IPS DF 6.9 (cell line): Measurements from ENCODE around the gene POLG2.

Source experiments
- DNase-seq: peaks from one replicate; pipeline ENCODE4 v3.0.0-alpha.2; 2013; ENCODE audit warnings: low read depth, low spot score
- H3K27ac ChIP-seq: one replicate; pipeline ENCODE4 v1.5.1; 2013; ENCODE audit warnings: low read length, control low read depth
- H3K27me3 ChIP-seq: 2 replicates; pipeline ENCODE4 v1.6.1; 2013; ENCODE audit warnings: mild to moderate bottlenecking, low read length; ENCODE audit not compliant: control insufficient read depth, insufficient read depth
- H3K36me3 ChIP-seq: 2 replicates; pipeline ENCODE4 v1.6.1; 2013; ENCODE audit warnings: low read length; ENCODE audit not compliant: control insufficient read depth, insufficient read depth
- H3K4me1 ChIP-seq: 2 replicates; pipeline ENCODE4 v1.6.1; 2013; ENCODE audit warnings: low read length; ENCODE audit not compliant: control insufficient read depth, insufficient read depth
- H3K4me3 ChIP-seq: 2 replicates; pipeline ENCODE4 v1.5.1; 2013; ENCODE audit warnings: mild to moderate bottlenecking, low read length
- H3K9me3 ChIP-seq: 2 replicates; pipeline ENCODE4 v1.6.1; 2013; ENCODE audit warnings: low read length, inconsistent platforms; ENCODE audit not compliant: control insufficient read depth, insufficient read depth
- WGBS: extraction: QIAGEN DNeasy Blood & Tissue Kit; methylation state at CpG from one replicate; pipeline ENCODE4 v1.1.7; 2013; ENCODE audit warnings: mixed read lengths, missing lambda C conversion rate; ENCODE audit not compliant: insufficient read length, insufficient coverage; 5-methylcytosine and 5-hydroxymethylcytosine counted together

The POLG2 gene

GRCh38 chr17:64506201-64506575 lies 9.3 kb upstream of the POLG2 start, which contains the start of gene DDX5:
TSS of gene DDX5 (minus strand) at chr17:64506289. CDS start at chr17:64506119, 170 bp downstream.
- Histone ChIP-seq H3K4me1 (no peaks in the 10 kb centered on the region), H3K36me3 (peaks cover 30% of the 10 kb centered on the region; the same call in 1 of the 2 replicates), H3K4me3 (peak within 1 kb of the TSS; percentile 84), H3K9me3 (no peaks in the 10 kb centered on the region), H3K27me3 (no peaks in the 10 kb centered on the region), H3K27ac (no peak within 1 kb of the TSS)
- DNase-seq, result peak; percentile 78
- no CpG with 5 or more reads among the region's 31 CpGs for WGBS

GRCh38 chr17:64505340-64506200 lies 8.7 kb upstream of the POLG2 start:
- Histone ChIP-seq H3K27ac (no peak overlapping the region), H3K27me3 (no peaks in the 10 kb centered on the region), H3K9me3 (no peaks in the 10 kb centered on the region), H3K4me1 (no peaks in the 10 kb centered on the region), H3K36me3 (peaks cover 37% of the 10 kb centered on the region; the same call in 1 of the 2 replicates), H3K4me3 (peak overlapping the region; percentile 84)
- WGBS, result no CpG with 5 or more reads among the region's 76 CpGs
- DNase-seq, result no peak

GRCh38 chr17:64504769-64505339 lies 8.0 kb upstream of the POLG2 start:
- Histone ChIP-seq H3K36me3 (peaks cover 44% of the 10 kb centered on the region; the same call in 1 of the 2 replicates), H3K27ac (no peak overlapping the region), H3K27me3 (no peaks in the 10 kb centered on the region), H3K4me1 (no peaks in the 10 kb centered on the region), H3K9me3 (no peaks in the 10 kb centered on the region), H3K4me3 (peak overlapping the region; percentile 84)
- no peak for DNase-seq
- no CpG with 5 or more reads among the region's 13 CpGs for WGBS

- H3K27me3 ChIP-seq, result no peaks in the 10 kb centered on the region
- DNase-seq, result no peak
- H3K4me3 ChIP-seq, result peak overlapping the region; percentile 84; the same call in 1 of the 2 replicates
- WGBS, result 100% methylated on average over 1 of the region's 7 CpGs
- peaks cover 44% of the 10 kb centered on the region; the same call in 1 of the 2 replicates for H3K36me3 ChIP-seq
- no peak overlapping the region for H3K27ac ChIP-seq
- no peaks in the 10 kb centered on the region for H3K9me3 ChIP-seq
- H3K4me1 ChIP-seq, result no peaks in the 10 kb centered on the region
These were observed 7.2 kb upstream of the POLG2 start for GRCh38 chr17:64503821-64504768.

GRCh38 chr17:64503341-64503740 lies 6.5 kb upstream of the POLG2 start:
- no peaks in the 10 kb centered on the region for H3K9me3 ChIP-seq
- no peak overlapping the region for H3K4me3 ChIP-seq
- H3K4me1 ChIP-seq, result no peaks in the 10 kb centered on the region
- H3K27ac ChIP-seq, result no peak overlapping the region
- DNase-seq, result no peak
- H3K36me3 ChIP-seq, result peaks cover 42% of the 10 kb centered on the region; the same call in 1 of the 2 replicates
- 100% methylated on average over 2 of the region's 5 CpGs for WGBS
- no peaks in the 10 kb centered on the region for H3K27me3 ChIP-seq

- no peak overlapping the region for H3K4me3 ChIP-seq
- no peaks in the 10 kb centered on the region for H3K4me1 ChIP-seq
- peaks cover 42% of the 10 kb centered on the region; the same call in 1 of the 2 replicates for H3K36me3 ChIP-seq
- no peak overlapping the region for H3K27ac ChIP-seq
- WGBS, result no CpG with 5 or more reads among the region's 2 CpGs
- no peaks in the 10 kb centered on the region for H3K27me3 ChIP-seq
- DNase-seq, result no peak
- no peaks in the 10 kb centered on the region for H3K9me3 ChIP-seq
These were observed 6.0 kb upstream of the POLG2 start for GRCh38 chr17:64502809-64503208.

- Histone ChIP-seq H3K9me3 (no peaks in the 10 kb centered on the region), H3K36me3 (peaks cover 42% of the 10 kb centered on the region; the same call in 1 of the 2 replicates), H3K4me1 (no peaks in the 10 kb centered on the region), H3K27ac (no peak overlapping the region), H3K4me3 (no peak overlapping the region), H3K27me3 (no peaks in the 10 kb centered on the region)
- no CpG with 5 or more reads among the region's 3 CpGs for WGBS
- DNase-seq, result no peak
These were observed 5.2 kb upstream of the POLG2 start for GRCh38 chr17:64502021-64502420.

- H3K4me1 ChIP-seq, result no peaks in the 10 kb centered on the region
- no peak overlapping the region for H3K4me3 ChIP-seq
- whole genome bisulfite sequencing, result no CpG with 5 or more reads among the region's 11 CpGs
- H3K9me3 ChIP-seq, result no peaks in the 10 kb centered on the region
- H3K27me3 ChIP-seq, result no peaks in the 10 kb centered on the region
- DNase-seq, result no peak
- H3K36me3 ChIP-seq, result peaks cover 42% of the 10 kb centered on the region; the same call in 1 of the 2 replicates
- no peak overlapping the region for H3K27ac ChIP-seq
These were observed 4.3 kb upstream of the POLG2 start for GRCh38 chr17:64500862-64501765.

GRCh38 chr17:64500487-64500859 lies 3.6 kb upstream of the POLG2 start:
- no CpG with 5 or more reads among the region's 8 CpGs for whole genome bisulfite sequencing
- no peak for DNase-seq
- Histone ChIP-seq H3K4me1 (no peaks in the 10 kb centered on the region), H3K36me3 (peaks cover 42% of the 10 kb centered on the region; the same call in 1 of the 2 replicates), H3K27me3 (no peaks in the 10 kb centered on the region), H3K9me3 (no peaks in the 10 kb centered on the region), H3K27ac (no peak overlapping the region), H3K4me3 (no peak overlapping the region)
